ENCODE results near the gene PLEKHG2. TPM values are rescaled to one million over a fixed set of nuclear protein-coding genes. Genes with fewer than 3 reads are reported as not detected.

PLEKHG2 gene
- total and polyA plus RNA-seq, 9 of the 15 experiments (the other 6 are each of a cell fraction or from before 2014, with no cell fraction given): 0.98 to 45.7 (median 9.8) TPM

DNA sequence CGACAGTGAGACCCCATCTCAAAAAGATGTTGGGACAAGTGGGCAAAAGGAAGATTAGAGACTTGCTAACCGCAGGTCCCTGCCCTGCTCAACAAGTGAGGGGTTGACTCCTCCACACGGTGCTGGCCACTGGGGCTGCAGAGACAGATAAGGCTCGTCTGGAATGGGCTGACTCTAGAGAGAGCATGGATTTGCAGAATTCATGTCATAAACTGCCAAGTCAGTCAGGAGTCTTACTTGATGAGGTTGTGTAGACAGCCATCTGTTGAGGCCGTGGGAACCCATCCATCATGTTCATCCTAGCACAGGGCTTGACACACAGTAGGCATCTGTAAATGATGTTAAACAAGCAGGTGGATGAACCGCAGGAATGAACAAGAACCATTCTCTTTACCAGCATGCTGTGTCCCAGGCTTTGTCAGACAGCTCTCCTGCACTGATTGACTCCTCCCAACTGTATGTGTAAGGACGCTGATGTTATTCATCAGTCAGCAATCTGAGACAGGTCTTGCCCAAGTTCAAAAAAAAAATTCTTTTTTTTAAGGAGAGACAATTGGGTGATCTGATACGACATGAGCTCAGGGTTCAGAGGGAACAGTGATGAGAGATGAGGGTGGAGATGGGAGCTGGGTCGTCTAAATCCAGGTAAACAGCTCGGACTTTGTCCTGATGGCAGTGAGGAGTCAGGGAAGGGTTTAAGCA lies 30.4 kb upstream of the PLEKHG2 start (continued):
- TF ChIP-seq, protein P1, sequence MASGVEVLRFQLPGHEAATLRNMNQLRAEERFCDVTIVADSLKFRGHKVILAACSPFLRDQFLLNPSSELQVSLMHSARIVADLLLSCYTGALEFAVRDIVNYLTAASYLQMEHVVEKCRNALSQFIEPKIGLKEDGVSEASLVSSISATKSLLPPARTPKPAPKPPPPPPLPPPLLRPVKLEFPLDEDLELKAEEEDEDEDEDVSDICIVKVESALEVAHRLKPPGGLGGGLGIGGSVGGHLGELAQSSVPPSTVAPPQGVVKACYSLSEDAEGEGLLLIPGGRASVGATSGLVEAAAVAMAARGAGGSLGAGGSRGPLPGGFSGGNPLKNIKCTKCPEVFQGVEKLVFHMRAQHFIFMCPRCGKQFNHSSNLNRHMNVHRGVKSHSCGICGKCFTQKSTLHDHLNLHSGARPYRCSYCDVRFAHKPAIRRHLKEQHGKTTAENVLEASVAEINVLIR (CRISPR knock-in tag; IDR thresholded peaks at IDR 0.05): 0 out of 2 replicates have a peak, but pooled peaks have one; percentile 22
- TF ChIP-seq ZNF23 (CRISPR knock-in tag; IDR thresholded peaks at IDR 0.05) (no peak), MCM3 (IDR thresholded peaks at IDR 0.05) (no peak), NEUROD1 (IDR thresholded peaks at IDR 0.05; ENCODE audit: borderline replicate concordance, low read depth, low read length, partially characterized antibody) (peak; percentile 62), HDAC6 (IDR thresholded peaks at IDR 0.05; ENCODE audit: low read depth, low read length) (no peak), ZKSCAN1 (IDR thresholded peaks at IDR 0.05; ENCODE audit: low read depth, low read length) (peak; percentile 94), HDGF (IDR thresholded peaks at IDR 0.05) (no peak), PRPF4 (IDR thresholded peaks at IDR 0.05; ENCODE audit: insufficient read depth, low read depth, low read length, poor library complexity, severe bottlenecking) (no peak), ZNF644 (tag; IDR thresholded peaks at IDR 0.05; ENCODE audit: low read depth) (0 out of 2 replicates have a peak, but pooled peaks have one; percentile 57), ETV6 (IDR thresholded peaks at IDR 0.05; ENCODE audit: borderline replicate concordance in 1 of 2, low read depth in 2 of 2, low read length in 1 of 2) (no peak), ETV6 (CRISPR knock-in tag; IDR thresholded peaks at IDR 0.05; ENCODE audit: borderline replicate concordance) (no peak), PCBP1 (IDR thresholded peaks at IDR 0.05; ENCODE audit: low read depth, low read length, poor library complexity, severe bottlenecking) (no peak), MECOM (CRISPR knock-in tag; IDR thresholded peaks at IDR 0.05) (peak; percentile 87), MEIS2 (IDR thresholded peaks at IDR 0.05; ENCODE audit: partially characterized antibody) (peak; percentile 95), HNRNPH1 (optimal IDR thresholded peaks at IDR 0.05; ENCODE audit: low read depth, low read length) (no peak), EP400 (IDR thresholded peaks at IDR 0.05) (no peak)
- TF ChIP-seq, protein P2, sequence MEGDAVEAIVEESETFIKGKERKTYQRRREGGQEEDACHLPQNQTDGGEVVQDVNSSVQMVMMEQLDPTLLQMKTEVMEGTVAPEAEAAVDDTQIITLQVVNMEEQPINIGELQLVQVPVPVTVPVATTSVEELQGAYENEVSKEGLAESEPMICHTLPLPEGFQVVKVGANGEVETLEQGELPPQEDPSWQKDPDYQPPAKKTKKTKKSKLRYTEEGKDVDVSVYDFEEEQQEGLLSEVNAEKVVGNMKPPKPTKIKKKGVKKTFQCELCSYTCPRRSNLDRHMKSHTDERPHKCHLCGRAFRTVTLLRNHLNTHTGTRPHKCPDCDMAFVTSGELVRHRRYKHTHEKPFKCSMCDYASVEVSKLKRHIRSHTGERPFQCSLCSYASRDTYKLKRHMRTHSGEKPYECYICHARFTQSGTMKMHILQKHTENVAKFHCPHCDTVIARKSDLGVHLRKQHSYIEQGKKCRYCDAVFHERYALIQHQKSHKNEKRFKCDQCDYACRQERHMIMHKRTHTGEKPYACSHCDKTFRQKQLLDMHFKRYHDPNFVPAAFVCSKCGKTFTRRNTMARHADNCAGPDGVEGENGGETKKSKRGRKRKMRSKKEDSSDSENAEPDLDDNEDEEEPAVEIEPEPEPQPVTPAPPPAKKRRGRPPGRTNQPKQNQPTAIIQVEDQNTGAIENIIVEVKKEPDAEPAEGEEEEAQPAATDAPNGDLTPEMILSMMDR (IDR thresholded peaks at IDR 0.05 in 2 of 3, conservative IDR thresholded peaks at IDR 0.05 in 1 of 3; ENCODE audit: insufficient read depth in 2 of 3, low read depth in 1 of 3, low read length in 3 of 3): no peak
- TF ChIP-seq, protein P3, sequence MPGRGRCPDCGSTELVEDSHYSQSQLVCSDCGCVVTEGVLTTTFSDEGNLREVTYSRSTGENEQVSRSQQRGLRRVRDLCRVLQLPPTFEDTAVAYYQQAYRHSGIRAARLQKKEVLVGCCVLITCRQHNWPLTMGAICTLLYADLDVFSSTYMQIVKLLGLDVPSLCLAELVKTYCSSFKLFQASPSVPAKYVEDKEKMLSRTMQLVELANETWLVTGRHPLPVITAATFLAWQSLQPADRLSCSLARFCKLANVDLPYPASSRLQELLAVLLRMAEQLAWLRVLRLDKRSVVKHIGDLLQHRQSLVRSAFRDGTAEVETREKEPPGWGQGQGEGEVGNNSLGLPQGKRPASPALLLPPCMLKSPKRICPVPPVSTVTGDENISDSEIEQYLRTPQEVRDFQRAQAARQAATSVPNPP (IDR thresholded peaks at IDR 0.05; ENCODE audit: borderline replicate concordance, insufficient read depth, insufficient read length): no peak
- TF ChIP-seq, protein P4, sequence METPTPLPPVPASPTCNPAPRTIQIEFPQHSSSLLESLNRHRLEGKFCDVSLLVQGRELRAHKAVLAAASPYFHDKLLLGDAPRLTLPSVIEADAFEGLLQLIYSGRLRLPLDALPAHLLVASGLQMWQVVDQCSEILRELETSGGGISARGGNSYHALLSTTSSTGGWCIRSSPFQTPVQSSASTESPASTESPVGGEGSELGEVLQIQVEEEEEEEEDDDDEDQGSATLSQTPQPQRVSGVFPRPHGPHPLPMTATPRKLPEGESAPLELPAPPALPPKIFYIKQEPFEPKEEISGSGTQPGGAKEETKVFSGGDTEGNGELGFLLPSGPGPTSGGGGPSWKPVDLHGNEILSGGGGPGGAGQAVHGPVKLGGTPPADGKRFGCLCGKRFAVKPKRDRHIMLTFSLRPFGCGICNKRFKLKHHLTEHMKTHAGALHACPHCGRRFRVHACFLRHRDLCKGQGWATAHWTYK (CRISPR knock-in tag; IDR thresholded peaks at IDR 0.05): peak; percentile 85
- TF ChIP-seq, protein P5, sequence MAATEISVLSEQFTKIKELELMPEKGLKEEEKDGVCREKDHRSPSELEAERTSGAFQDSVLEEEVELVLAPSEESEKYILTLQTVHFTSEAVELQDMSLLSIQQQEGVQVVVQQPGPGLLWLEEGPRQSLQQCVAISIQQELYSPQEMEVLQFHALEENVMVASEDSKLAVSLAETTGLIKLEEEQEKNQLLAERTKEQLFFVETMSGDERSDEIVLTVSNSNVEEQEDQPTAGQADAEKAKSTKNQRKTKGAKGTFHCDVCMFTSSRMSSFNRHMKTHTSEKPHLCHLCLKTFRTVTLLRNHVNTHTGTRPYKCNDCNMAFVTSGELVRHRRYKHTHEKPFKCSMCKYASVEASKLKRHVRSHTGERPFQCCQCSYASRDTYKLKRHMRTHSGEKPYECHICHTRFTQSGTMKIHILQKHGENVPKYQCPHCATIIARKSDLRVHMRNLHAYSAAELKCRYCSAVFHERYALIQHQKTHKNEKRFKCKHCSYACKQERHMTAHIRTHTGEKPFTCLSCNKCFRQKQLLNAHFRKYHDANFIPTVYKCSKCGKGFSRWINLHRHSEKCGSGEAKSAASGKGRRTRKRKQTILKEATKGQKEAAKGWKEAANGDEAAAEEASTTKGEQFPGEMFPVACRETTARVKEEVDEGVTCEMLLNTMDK (IDR thresholded peaks at IDR 0.05; ENCODE audit: borderline replicate concordance, insufficient read depth, low read depth, low read length, poor library complexity, severe bottlenecking): no peak
